ENCODE data around the gene ZNF207.

- TF ChIP-seq, protein P1, sequence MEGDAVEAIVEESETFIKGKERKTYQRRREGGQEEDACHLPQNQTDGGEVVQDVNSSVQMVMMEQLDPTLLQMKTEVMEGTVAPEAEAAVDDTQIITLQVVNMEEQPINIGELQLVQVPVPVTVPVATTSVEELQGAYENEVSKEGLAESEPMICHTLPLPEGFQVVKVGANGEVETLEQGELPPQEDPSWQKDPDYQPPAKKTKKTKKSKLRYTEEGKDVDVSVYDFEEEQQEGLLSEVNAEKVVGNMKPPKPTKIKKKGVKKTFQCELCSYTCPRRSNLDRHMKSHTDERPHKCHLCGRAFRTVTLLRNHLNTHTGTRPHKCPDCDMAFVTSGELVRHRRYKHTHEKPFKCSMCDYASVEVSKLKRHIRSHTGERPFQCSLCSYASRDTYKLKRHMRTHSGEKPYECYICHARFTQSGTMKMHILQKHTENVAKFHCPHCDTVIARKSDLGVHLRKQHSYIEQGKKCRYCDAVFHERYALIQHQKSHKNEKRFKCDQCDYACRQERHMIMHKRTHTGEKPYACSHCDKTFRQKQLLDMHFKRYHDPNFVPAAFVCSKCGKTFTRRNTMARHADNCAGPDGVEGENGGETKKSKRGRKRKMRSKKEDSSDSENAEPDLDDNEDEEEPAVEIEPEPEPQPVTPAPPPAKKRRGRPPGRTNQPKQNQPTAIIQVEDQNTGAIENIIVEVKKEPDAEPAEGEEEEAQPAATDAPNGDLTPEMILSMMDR (IDR thresholded peaks at IDR 0.05) = no peak
- TF ChIP-seq POLR2A (IDR thresholded peaks at IDR 0.05) (no peak), POLR2AphosphoS5 (IDR thresholded peaks at IDR 0.05) (no peak), EP300 (IDR thresholded peaks at IDR 0.05) (no peak)
These were observed 1.5 kb upstream of the ZNF207 start for GRCh38 chr17:32348483-32348800.

Measured in gastroesophageal sphincter (tissue), 3 donors.